Fibroblast of upper back skin (primary cell): ENCODE measurements around the gene VPREB1.
"Not testable (repeated sequence)": the region's sequence is repeated elsewhere in the genome, so short reads cannot be mapped to it uniquely, and the experiment has no call there.

ENCODE experiments used
- DNase-seq: peaks from one replicate; pipeline ENCODE4 v3.0.0-alpha.2; 2013

VPREB1 gene

GRCh38 chr22:22246706-22247105 lies 2.1 kb downstream of the VPREB1 start:
- no peak for DNase-seq

- no peak for DNase-seq
Observed at GRCh38 chr22:22248878-22249277, 4.3 kb downstream of the VPREB1 start.

- not testable (repeated sequence) for DNase-seq
Observed at GRCh38 chr22:22250651-22251050, 6.1 kb downstream of the VPREB1 start.

DNA sequence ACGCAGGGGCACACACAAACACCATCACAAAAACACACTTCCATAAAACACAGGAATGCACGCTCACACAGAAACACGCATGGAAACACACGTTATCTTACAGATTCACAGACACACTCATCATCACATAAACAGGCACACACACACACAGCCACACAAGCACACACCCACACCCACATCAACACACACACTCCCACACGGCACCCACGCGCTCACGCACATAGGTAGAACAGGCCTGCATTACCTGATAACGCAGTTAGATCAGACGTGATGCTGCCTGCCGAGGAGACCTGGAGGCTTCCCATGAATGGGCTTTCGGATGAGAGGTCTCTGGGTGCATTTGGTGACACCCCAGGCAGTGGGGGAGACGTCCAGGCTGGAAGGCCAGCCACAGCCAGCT lies 11.5 kb downstream of the VPREB1 start:
- DNase-seq, result not testable (repeated sequence)

- not testable (repeated sequence) for DNase-seq
Observed at GRCh38 chr22:22258597-22259415, 14.2 kb downstream of the VPREB1 start.

- DNase-seq, result not testable (repeated sequence)
Observed at GRCh38 chr22:22260169-22260568, 15.6 kb downstream of the VPREB1 start.

DNA sequence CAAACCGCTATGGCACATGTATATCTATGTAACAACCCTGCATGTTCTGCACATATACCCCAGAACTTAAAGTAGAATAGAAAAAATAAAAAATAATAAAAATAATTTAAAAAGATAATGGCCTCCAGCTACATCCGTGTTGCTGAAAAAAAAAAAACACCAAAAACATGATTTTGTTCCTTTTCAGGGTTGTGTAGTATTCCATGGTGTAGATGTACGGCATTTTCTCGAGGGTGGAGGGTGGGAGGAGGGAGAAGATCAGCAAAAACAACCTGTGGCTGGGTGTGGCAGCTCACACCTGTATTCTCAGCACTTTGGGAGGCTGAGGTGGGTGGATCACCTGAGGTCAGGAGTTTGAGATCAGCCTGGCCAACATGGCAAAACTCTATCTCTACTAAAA lies 16.0 kb downstream of the VPREB1 start:
- DNase-seq, result not testable (repeated sequence)

DNA sequence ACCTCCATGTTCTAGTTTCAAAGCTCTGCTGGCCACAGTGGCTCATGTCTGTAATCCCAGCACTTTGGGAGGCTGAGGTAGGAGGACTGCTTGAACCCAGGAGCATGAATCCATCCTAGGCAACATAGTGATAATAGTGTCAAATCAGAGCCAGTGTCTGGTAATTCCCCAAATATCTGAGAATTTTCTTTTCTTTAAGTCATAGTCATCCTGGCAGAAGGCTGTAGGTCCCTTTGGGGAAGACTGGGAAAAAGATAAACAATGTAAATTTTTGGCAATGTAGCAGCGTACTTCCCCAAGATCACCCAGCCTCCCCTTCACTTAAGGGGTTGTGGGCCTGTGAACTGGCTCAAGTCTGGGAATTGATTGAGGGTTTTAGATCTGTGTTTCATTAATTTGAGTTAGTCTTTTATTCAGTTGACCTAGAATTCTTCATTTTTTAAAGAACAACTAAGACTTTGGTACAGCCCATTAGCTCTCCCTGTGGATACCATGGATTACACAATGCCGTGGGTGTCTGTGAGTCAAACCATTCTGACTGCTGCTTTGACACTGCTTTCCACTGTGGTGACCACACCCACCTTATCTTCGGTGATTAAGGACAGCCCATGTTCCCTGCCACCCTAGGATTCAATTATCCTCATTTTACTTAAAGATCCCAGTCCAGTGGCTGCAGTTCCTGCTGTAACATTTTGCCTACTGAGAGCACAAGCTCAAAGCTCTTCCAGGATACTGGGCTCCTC lies 17.9 kb downstream of the VPREB1 start:
- DNase-seq, result peak; percentile 40

DNA sequence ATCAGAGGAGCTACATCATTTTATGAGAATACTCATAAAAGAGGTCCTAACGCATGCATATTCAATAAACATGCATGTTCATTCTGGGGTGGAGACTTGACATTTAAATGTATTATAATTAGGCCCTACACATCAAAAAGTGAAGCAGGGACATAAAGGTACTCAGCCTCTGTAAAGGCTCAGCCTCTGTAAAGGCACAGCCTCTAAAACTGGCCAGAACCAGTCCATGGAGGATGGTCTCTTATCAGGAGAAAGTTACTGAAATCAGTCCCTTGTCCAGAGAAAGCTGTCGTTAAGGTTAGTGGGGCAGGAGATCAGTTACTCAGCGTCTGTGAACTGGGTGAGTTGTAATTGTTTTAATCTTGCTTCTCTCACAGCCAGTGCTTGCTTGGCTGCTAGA lies 19.2 kb downstream of the VPREB1 start:
- DNase-seq, result not testable (repeated sequence)

DNA sequence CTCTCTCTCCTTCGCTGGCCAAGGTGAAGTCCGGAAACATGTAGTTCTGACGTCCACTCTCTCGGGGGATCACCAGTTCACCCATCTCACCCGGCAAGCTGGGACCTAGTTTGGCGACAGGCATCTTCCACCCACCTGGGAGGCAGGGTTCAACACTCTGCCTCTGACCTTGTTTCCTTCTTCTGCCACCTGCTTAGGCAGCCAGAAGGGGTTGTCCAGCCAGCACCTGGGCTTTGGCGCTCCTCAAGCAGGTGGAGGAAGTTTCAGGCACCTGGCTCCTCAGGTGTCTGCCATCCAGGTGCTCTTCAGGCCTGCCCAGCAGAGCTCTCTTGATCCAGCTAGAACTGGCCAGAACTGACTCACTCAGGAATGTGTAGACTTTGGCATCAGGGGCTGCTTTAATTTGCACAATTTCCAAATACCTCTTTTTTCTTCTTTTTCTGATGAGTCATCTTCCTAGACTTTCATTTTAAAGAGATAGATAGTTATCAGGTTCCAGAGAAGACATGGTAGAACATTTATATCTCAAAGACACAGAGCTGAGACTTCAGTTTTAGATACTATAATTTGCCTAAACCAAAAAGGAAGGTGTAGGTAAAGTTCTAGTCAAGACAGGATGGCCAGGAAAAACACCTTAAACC lies 25.6 kb downstream of the VPREB1 start:
- DNase-seq, result not testable (repeated sequence)

- DNase-seq, result not testable (repeated sequence)
Observed at GRCh38 chr22:22277423-22277822, 32.8 kb downstream of the VPREB1 start.

DNA sequence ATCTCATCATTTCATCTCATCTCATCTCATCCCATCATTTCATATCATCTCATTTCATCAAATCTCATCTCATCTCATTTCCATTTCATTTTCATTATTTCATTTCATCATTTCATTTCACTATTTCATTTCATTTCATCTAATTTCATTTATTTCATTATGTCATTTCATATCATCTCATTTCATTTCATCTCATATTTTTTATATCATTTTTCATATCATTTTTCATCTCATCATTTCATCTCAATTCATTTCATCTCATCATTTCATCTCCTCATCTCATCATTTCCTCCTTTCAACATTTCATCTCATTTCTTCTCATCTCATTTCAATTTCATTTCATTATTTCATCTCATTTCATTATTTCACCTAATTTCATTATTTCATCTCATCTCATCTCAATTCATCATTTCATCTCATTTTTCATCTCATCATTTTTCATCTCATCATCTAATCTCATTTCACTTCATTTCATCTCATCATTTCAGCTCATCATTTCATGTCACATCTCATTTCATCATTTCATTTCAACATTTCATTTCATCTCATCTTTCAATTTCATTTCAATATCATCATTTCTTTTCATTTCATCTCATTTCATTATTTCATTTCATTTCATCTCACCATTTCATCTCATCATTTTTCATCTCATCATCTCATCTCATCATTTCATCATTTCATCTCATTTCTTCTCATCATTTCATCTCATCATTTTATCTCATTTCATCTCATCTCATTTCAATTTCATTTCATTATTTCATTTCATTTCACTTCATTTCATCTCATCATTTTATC lies 40.6 kb downstream of the VPREB1 start:
- DNase-seq, result not testable (repeated sequence)

- not testable (repeated sequence) for DNase-seq
Observed at GRCh38 chr22:22286390-22287105, 42.0 kb downstream of the VPREB1 start.

GRCh38 chr22:22287106-22287626 lies 42.6 kb downstream of the VPREB1 start:
- not testable (repeated sequence) for DNase-seq

- not testable (repeated sequence) for DNase-seq
Observed at GRCh38 chr22:22289666-22290065, 45.1 kb downstream of the VPREB1 start.

DNA sequence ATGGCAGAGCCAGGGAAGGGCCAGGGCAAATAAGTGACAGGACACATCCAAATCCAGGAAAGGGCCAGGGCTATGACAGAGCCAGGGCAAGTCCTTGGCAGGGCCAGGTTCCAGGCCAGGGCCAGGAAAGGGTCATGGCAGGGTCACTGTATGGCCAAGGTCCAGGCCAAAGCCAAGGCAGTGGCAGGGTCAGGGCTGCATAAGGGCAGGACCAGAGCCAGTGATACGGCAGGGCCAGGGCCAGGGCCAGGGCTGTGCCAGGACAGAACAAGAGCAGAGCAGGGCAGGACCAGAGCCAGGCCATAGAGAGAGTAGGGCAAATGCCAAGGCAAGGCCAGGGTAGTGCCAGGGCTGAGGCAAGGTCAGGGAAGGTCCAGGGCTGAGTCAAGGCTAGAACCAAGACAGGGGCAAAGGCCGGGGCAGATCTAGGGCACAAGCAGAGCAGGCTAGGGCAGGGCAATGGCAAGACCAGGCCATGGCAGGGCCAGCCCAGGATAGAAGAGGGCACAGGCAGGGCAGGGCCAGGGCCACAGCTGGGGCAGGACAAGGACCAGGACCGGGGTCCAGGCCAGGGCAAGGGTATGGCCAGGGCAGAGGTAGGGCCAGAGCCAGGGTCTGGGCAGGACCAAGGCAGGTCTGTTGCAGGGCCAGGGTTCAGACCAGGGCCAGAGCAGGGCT lies 46.7 kb downstream of the VPREB1 start:
- not testable (repeated sequence) for DNase-seq

- DNase-seq, result not testable (repeated sequence)
Observed at GRCh38 chr22:22292656-22293055, 48.1 kb downstream of the VPREB1 start.

GRCh38 chr22:22293436-22293835 lies 48.9 kb downstream of the VPREB1 start:
- not testable (repeated sequence) for DNase-seq

DNA sequence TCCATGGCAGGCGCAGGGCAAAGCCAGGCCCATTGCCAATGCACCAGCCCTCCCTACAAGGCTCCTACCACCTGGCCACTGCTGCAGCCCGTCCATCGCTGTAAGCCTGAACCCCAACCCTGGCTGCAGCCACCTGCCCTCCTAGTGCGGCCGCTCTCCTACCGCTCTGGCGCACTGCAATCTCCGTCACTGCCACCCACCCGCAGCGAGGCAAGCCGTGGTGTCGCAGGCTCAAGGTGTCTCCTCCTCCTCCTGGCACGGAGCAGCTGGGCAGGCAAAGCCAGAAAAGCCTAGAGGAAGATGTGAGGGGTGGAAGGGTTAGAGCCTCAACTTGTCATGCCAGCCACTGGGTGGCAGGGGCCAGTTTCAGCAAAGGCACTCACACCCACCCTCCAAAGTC lies 50.1 kb downstream of the VPREB1 start:
- not testable (repeated sequence) for DNase-seq
